ENCODE results near the gene NMU. TPM values are rescaled to one million over a fixed set of nuclear protein-coding genes. Genes with fewer than 3 reads are reported as not detected.
"Not testable (repeated sequence)": the region's sequence is repeated elsewhere in the genome, so short reads cannot be mapped to it uniquely, and the experiment has no call there.

NMU gene
- total RNA-seq, 1 donor from 2014 or later: not detected

GRCh38 chr4:55578341-55579010 lies 57.6 kb downstream of the NMU start:
- no peak for ATAC-seq
- intact Hi-C loops (cut with DNase I): no loop called here

GRCh38 chr4:55575513-55575912 lies 60.6 kb downstream of the NMU start:
- no peak for DNase-seq (ENCODE audit: missing footprints)
- ATAC-seq: no peak
- intact Hi-C loops (cut with DNase I): no loop called here

More at GRCh38 chr4:55578341-55579010, 57.6 kb downstream of the NMU start:
- DNase-seq (ENCODE audit: missing footprints): no peak

- DNase-seq (ENCODE audit: missing footprints): no peak
- no peak for ATAC-seq
- intact Hi-C loops (cut with DNase I): no loop called here
These were observed 61.8 kb downstream of the NMU start for GRCh38 chr4:55574252-55574651.

GRCh38 chr4:55571806-55572205 lies 64.3 kb downstream of the NMU start:
- intact Hi-C loops (cut with DNase I): no loop called here
- DNase-seq (ENCODE audit: missing footprints) (no peak), ATAC-seq (no peak)

- intact Hi-C loops (cut with DNase I): no loop called here
- DNase-seq (ENCODE audit: missing footprints) (no peak), ATAC-seq (no peak)
These were observed 67.1 kb downstream of the NMU start for GRCh38 chr4:55568905-55569504.

- intact Hi-C loops (cut with DNase I): no loop called here
- no peak for DNase-seq (ENCODE audit: missing footprints)
- ATAC-seq: no peak
These were observed 74.2 kb downstream of the NMU start for GRCh38 chr4:55561889-55562288.

- DNase-seq (ENCODE audit: missing footprints): no peak
- ATAC-seq: no peak
These were observed 76.0 kb downstream of the NMU start for GRCh38 chr4:55560096-55560495.

GRCh38 chr4:55554453-55555030 lies 81.6 kb downstream of the NMU start:
- intact Hi-C loops (cut with DNase I): no loop called here
- no peak for ATAC-seq
- DNase-seq (ENCODE audit: missing footprints): no peak

More at GRCh38 chr4:55560096-55560495, 76.0 kb downstream of the NMU start:
- intact Hi-C loops (cut with DNase I): no loop called here

GRCh38 chr4:55553441-55554201 lies 82.5 kb downstream of the NMU start:
- ATAC-seq: peak; percentile 72
- intact Hi-C loops (cut with DNase I): loop anchor here (2.0 kb wide), 1 partner anchor 583 kb away; no protein-coding TSS in a partner anchor

GRCh38 chr4:55551964-55552363 lies 84.1 kb downstream of the NMU start:
- DNase-seq (ENCODE audit: missing footprints); ATAC-seq: not testable (repeated sequence)
- intact Hi-C loops (cut with DNase I): loop anchor here (2.0 kb wide), 1 partner anchor 581 kb away; no protein-coding TSS in a partner anchor

More at GRCh38 chr4:55553441-55554201, 82.5 kb downstream of the NMU start:
- no peak for DNase-seq (ENCODE audit: missing footprints)

GRCh38 chr4:55549888-55550287 lies 86.2 kb downstream of the NMU start:
- DNase-seq (ENCODE audit: missing footprints): no peak
- intact Hi-C loops (cut with DNase I): loop anchor here (5.0 kb wide), 5 partner anchors 103 to 302 kb away; partner anchors contain the start of genes EXOC1, SRD5A3 and TMEM165

GRCh38 chr4:55547918-55548317 lies 88.2 kb downstream of the NMU start:
- intact Hi-C loops (cut with DNase I): loop anchor here (5.0 kb wide), 5 partner anchors 101 to 304 kb away; partner anchors contain the start of genes EXOC1, SRD5A3 and TMEM165
- DNase-seq (ENCODE audit: missing footprints) (no peak), ATAC-seq (no peak)

More at GRCh38 chr4:55549888-55550287, 86.2 kb downstream of the NMU start:
- ATAC-seq: no peak

GRCh38 chr4:55547466-55547770 lies 88.7 kb downstream of the NMU start:
- ATAC-seq (peak; percentile 4), DNase-seq (ENCODE audit: missing footprints) (peak; percentile 73)
- intact Hi-C loops (cut with DNase I): loop anchor here (5.0 kb wide), 5 partner anchors 100 to 305 kb away; partner anchors contain the start of genes EXOC1, SRD5A3 and TMEM165

- intact Hi-C loops (cut with DNase I): loop anchor here (5.0 kb wide), 5 partner anchors 100 to 305 kb away; partner anchors contain the start of genes EXOC1, SRD5A3 and TMEM165
- DNase-seq (ENCODE audit: missing footprints): peak; percentile 95
- peak; percentile 93 for ATAC-seq
These were observed 89.2 kb downstream of the NMU start, which contains the start of gene CLOCK for GRCh38 chr4:55546756-55547465. Gene CLOCK (minus strand): TSS chr4:55546909. CDS start chr4:55482785, 64,124 bp downstream.

- DNase-seq (ENCODE audit: missing footprints) (no peak), ATAC-seq (peak; percentile 90)
- intact Hi-C loops (cut with DNase I): loop anchor here (5.0 kb wide), 5 partner anchors 99 to 306 kb away; partner anchors contain the start of genes EXOC1, SRD5A3 and TMEM165
These were observed 89.7 kb downstream of the NMU start for GRCh38 chr4:55546506-55546755.

- peak; percentile 81 for ATAC-seq
- intact Hi-C loops (cut with DNase I): loop anchor here (5.0 kb wide), 5 partner anchors 99 to 306 kb away; partner anchors contain the start of genes EXOC1, SRD5A3 and TMEM165
- DNase-seq (ENCODE audit: missing footprints): peak; percentile 91
These were observed 90.2 kb downstream of the NMU start for GRCh38 chr4:55545641-55546505.
